OCI-LY7 (cell line): ENCODE results near the gene LRRC42. TPM values are rescaled to one million over a fixed set of nuclear protein-coding genes. Genes with fewer than 3 reads are reported as not detected.

ENCODE experiments used
- BruUV-seq: library from RNA; stranded (reverse); fragments of 400-500 nt; replicated peaks from 2 replicates; lab custom pipeline; 2021; lab: Mats Ljungman, UMichigan
- CTCF ChIA-PET: fragments of 300-600 bp; sonication (Branson Sonifier 250); formaldehyde crosslinking; loops from one replicate; lab custom pipeline; 2022; ENCODE audit warnings: antibody characterized with exemption; ENCODE audit not compliant: unreplicated experiment; lab: Charles Lee
- POLR2A ChIA-PET: fragments of 300-600 bp; sonication (Branson Sonifier 250); formaldehyde crosslinking; loops from one replicate; lab custom pipeline; 2022; ENCODE audit warnings: antibody characterized with exemption; lab: Charles Lee
- DNase-seq: peaks from one replicate; pipeline ENCODE4 v3.0.0-alpha.2; 2015; ENCODE audit warnings: low spot score
- H2AFZ ChIP-seq: fragments of 200-600 bp; sonication (generic), shearing (Covaris generic); 2 replicates; pipeline ENCODE4 v1.6.1; 2014; ENCODE audit warnings: mild to moderate bottlenecking, antibody characterized with exemption, low read length, moderate library complexity
- H3K27ac ChIP-seq: fragments of 200-600 bp; sonication (generic); 2 replicates; pipeline ENCODE4 v1.5.1; 2014; ENCODE audit warnings: mixed run types, low read depth, mild to moderate bottlenecking, moderate library complexity, low read length, inconsistent platforms; ENCODE audit not compliant: poor library complexity, severe bottlenecking
- H3K36me3 ChIP-seq: fragments of 200-600 bp; sonication (generic); 2 replicates; pipeline ENCODE4 v1.6.1; 2014; ENCODE audit warnings: mild to moderate bottlenecking, antibody characterized with exemption, low read length, moderate library complexity, mixed read lengths; ENCODE audit not compliant: insufficient read depth
- H3K4me1 ChIP-seq: fragments of 200-600 bp; sonication (generic); 2 replicates; pipeline ENCODE4 v1.5.1; 2014; ENCODE audit warnings: mild to moderate bottlenecking, low read length; ENCODE audit not compliant: insufficient read depth, poor library complexity, severe bottlenecking
- H3K4me2 ChIP-seq: fragments of 200-600 bp; sonication (generic); 2 replicates; pipeline ENCODE4 v1.6.1; 2014; ENCODE audit warnings: mild to moderate bottlenecking, low read length
- H3K4me3 ChIP-seq: fragments of 200-600 bp; sonication (generic); 2 replicates; pipeline ENCODE4 v1.5.1; 2014; ENCODE audit warnings: mild to moderate bottlenecking, low read depth, low read length; ENCODE audit not compliant: poor library complexity, severe bottlenecking
- H3K79me2 ChIP-seq: fragments of 200-600 bp; sonication (generic); 2 replicates; pipeline ENCODE4 v1.6.1; 2016; ENCODE audit warnings: low read depth, mild to moderate bottlenecking, low read length, moderate library complexity, mixed read lengths; ENCODE audit not compliant: insufficient read depth
- H3K9me2 ChIP-seq: fragments of 200-600 bp; sonication (generic); 2 replicates; pipeline ENCODE4 v1.6.1; 2016; ENCODE audit warnings: mild to moderate bottlenecking, low read length, mixed read lengths; ENCODE audit not compliant: insufficient read depth
- H3K9me3 ChIP-seq: fragments of 200-600 bp; sonication (generic); 2 replicates; pipeline ENCODE4 v1.6.1; 2014; ENCODE audit warnings: mild to moderate bottlenecking, mixed run types, low read length, mixed read lengths
- H4K20me1 ChIP-seq: fragments of 200-600 bp; sonication (generic); 2 replicates; pipeline ENCODE4 v1.6.1; 2014; ENCODE audit warnings: mild to moderate bottlenecking, antibody characterized with exemption, low read length, moderate library complexity, mixed read lengths; ENCODE audit not compliant: insufficient read depth
- CTCF ChIP-seq: fragments of 200-600 bp; sonication (generic); conservative IDR thresholded peaks from 2 replicates; pipeline ENCODE4 v1.5.1; 2014; ENCODE audit warnings: mild to moderate bottlenecking, antibody characterized with exemption, low read length, moderate library complexity, mixed read lengths
- EZH2phosphoT487 ChIP-seq: fragments of 200-600 bp; sonication (generic); IDR thresholded peaks from 2 replicates; pipeline ENCODE4 v1.6.1; 2018; ENCODE audit warnings: low read depth, borderline replicate concordance, mild to moderate bottlenecking, mixed run types, antibody characterized with exemption, low read length, moderate library complexity, mixed read lengths
- intact Hi-C: fragments of 100-400 bp; cut with micrococcal nuclease; formaldehyde crosslinking; loops from one replicate; pipeline ENCODE4 v1.10.0; 2022; ENCODE audit not compliant: unreplicated experiment
- total RNA-seq, 2 experiments: library from RNA; depleted of rRNA in 1 of 2; stranded (reverse); fragments of >200 nt in 1 of 2; shearing (Covaris generic) in 1 of 2; gene quantifications; 2 replicates each; pipeline ENCODE4 v1.2.3, GENCODE V29; 2014 to 2022

Gene LRRC42
- total RNA-seq, 2 experiments from 2014 or later = 17.5 to 18.5 TPM

GRCh38 chr1:54016343-54017282 lies 70.5 kb downstream of the LRRC42 start:
- Histone ChIP-seq H2AFZ (no peak overlapping the region), H3K4me2 (no peak overlapping the region), H3K79me2 (no peaks in the 10 kb centered on the region), H3K9me2 (no peaks in the 10 kb centered on the region), H3K4me3 (no peak overlapping the region), H3K9me3 (no peaks in the 10 kb centered on the region), H3K27ac (no peak overlapping the region), H4K20me1 (no peaks in the 10 kb centered on the region), H3K4me1 (no peaks in the 10 kb centered on the region), H3K36me3 (no peaks in the 10 kb centered on the region)
- no peak for DNase-seq
- intact Hi-C loops = no loop called here
- no TSS peak for BruUV-seq
- TF ChIP-seq EZH2phosphoT487 (no peak), CTCF (no peak)
- CTCF ChIA-PET = no interaction called here
- POLR2A ChIA-PET = interaction anchor here (0.6 kb wide), 2 partner anchors 378 to 464 kb away, joined by 3 to 4 read pairs; no protein-coding TSS in a partner anchor

Other genes starting within 250 kb of the LRRC42 start
- not detected in 2 replicates for gene GLIS1, start 207.2 kb upstream of the LRRC42 start, total RNA-seq (2014; rRNA removed; shearing (Covaris generic))
- gene GLIS1, start 207.2 kb upstream of the LRRC42 start, total RNA-seq (2022) = not detected in 2 replicates
- gene NDC1, start 108.1 kb upstream of the LRRC42 start, total RNA-seq (2014; rRNA removed; shearing (Covaris generic)) = 40.0 and 51.8 TPM in 2 replicates
- 61.8 and 71.5 TPM in 2 replicates for gene NDC1, start 108.1 kb upstream of the LRRC42 start, total RNA-seq (2022)
- 13.7 and 16.7 TPM in 2 replicates for gene YIPF1, start 56.6 kb upstream of the LRRC42 start, total RNA-seq (2014; rRNA removed; shearing (Covaris generic))
- 15.0 and 23.8 TPM in 2 replicates for gene YIPF1, start 56.6 kb upstream of the LRRC42 start, total RNA-seq (2022)
- not detected in 2 replicates for gene DIO1, start 52.2 kb upstream of the LRRC42 start, total RNA-seq (2014; rRNA removed; shearing (Covaris generic))
- gene DIO1, start 52.2 kb upstream of the LRRC42 start, total RNA-seq (2022) = not detected in 2 replicates
- gene IFT25, start 651 bp upstream of the LRRC42 start, total RNA-seq (2014; rRNA removed; shearing (Covaris generic)) = 57.0 and 61.0 TPM in 2 replicates
- 45.2 and 45.4 TPM in 2 replicates for gene IFT25, start 651 bp upstream of the LRRC42 start, total RNA-seq (2022)
- not detected in 2 replicates for gene LDLRAD1, start 71.8 kb downstream of the LRRC42 start, total RNA-seq (2014; rRNA removed; shearing (Covaris generic))
- gene LDLRAD1, start 71.8 kb downstream of the LRRC42 start, total RNA-seq (2022) = not detected in 2 replicates
- 74.5 and 76.7 TPM in 2 replicates for gene TMEM59, start 106.9 kb downstream of the LRRC42 start, total RNA-seq (2014; rRNA removed; shearing (Covaris generic))
- gene TMEM59, start 106.9 kb downstream of the LRRC42 start, total RNA-seq (2022) = 94.5 and 95.4 TPM in 2 replicates
- 4.9 and 5.1 TPM in 2 replicates for gene TCEANC2, start 107.3 kb downstream of the LRRC42 start, total RNA-seq (2014; rRNA removed; shearing (Covaris generic))
- gene TCEANC2, start 107.3 kb downstream of the LRRC42 start, total RNA-seq (2022) = 9.5 and 10.4 TPM in 2 replicates
- 0.09 TPM in 1 of 2 replicates, not detected in the other for gene CDCP2, start 206.7 kb downstream of the LRRC42 start, total RNA-seq (2014; rRNA removed; shearing (Covaris generic))
- 0.26 TPM in 1 of 2 replicates, not detected in the other for gene CDCP2, start 206.7 kb downstream of the LRRC42 start, total RNA-seq (2022)